Measurements from ENCODE around the gene FOXC2. TPM values are rescaled to one million over a fixed set of nuclear protein-coding genes. Genes with fewer than 3 reads are reported as not detected.
"Not testable (repeated sequence)": the region's sequence is repeated elsewhere in the genome, so short reads cannot be mapped to it uniquely, and the experiment has no call there.

The FOXC2 gene
- total RNA-seq, 1 donor from 2014 or later: 0.42 TPM

DNA sequence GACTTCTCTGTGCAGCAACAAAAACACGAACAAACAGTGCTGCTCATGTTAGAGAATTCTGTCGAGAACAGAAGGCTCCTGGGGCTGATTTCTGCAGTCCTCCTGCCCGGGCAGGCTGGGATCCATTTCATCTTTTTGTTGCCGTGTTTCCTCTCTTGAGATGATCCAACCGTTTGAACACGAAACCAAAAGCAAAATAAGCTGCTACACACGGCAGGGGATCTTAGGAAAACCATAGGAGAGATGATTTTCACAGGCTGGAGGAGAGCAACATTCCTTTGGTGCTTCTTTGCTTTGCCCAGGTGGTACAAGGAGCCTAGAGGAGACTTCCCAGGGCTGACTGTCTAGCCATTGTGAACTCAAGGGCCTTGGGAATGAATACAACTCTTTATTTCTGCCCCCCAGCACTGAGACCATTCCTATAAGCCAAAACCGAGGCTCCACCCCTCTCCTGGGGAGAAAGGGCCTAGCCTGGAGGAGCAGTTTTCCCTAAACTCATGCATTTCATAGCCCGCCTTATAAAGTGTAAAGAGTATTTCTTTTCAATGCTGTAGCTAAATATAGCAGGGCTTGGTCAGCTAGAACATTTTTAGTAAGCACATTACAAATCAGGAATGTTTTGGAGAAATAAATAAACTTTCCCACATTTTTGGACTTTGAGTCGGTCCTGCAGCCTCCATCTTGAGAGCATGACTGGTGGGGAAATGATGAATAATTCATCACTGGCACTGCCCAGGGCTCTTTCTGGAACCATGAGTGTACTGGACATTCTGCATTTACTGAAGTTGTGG, 19.4 kb downstream of the FOXC2 start:
- no peak for DNase-seq (ENCODE audit: low spot score)

- DNase-seq (ENCODE audit: low spot score): no peak
Measured at GRCh38 chr16:86587487-86587886, 20.9 kb downstream of the FOXC2 start.

- not testable (repeated sequence) for DNase-seq (ENCODE audit: low spot score)
Measured at GRCh38 chr16:86587955-86588354, 21.3 kb downstream of the FOXC2 start.

GRCh38 chr16:86590501-86591144, 24.0 kb downstream of the FOXC2 start:
- DNase-seq (ENCODE audit: low spot score): no peak

GRCh38 chr16:86591270-86591669, 24.6 kb downstream of the FOXC2 start:
- no peak for DNase-seq (ENCODE audit: low spot score)

DNA sequence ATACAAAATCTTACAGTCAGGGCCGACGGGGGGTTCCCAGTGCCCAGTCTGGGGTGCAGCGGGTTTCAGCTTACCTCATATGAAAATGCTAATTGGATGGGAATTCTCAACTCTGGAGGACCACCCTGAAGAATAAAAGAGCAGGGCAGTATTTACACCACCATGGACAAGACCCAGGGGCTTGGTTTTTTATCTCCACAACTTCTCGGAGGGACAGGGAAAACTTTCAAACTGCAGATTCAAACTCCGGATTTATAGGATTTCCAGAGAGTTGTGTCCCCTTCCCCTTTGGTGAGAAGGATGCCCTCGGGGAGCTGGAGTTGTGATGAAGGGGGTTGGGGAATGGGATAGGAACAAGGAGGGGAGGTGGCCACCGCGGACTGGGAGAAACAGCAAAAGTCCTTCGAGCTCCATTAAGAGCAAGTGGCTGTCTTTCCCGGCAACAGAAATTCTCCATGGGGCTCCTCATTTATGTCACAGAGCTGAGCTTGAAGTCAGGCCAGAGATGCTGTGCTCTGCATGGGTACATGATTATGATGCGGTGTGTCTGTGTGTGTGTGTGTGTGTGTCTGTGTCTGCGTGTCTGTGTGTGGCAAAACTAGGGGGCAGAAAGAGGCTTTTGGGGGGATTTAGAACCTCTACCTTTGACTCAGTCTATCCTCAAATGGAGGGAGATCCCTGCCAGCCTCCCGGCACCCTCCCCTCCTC, 27.4 kb downstream of the FOXC2 start:
- no peak for DNase-seq (ENCODE audit: low spot score)

DNA sequence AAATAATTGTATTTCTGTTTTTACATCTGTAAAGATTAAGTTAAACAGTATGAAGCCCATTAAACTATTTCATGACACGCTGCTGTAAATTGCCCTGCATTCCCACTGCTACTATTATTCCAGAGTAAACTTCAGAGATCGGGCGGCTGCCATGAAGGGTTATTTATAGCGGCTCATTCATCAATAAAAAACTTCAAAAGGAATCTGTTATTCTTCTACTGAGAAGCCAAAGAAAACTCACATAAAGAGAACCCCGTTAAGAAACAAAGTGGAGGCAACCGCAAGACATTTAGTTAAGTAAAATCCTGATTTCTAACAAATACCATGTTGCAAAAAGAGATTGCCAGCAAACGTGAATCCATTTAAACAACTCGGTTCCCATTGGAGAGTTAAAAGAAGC, 28.1 kb downstream of the FOXC2 start:
- no peak for DNase-seq (ENCODE audit: low spot score)

- no peak for DNase-seq (ENCODE audit: low spot score)
Measured at GRCh38 chr16:86595983-86596605, 29.5 kb downstream of the FOXC2 start.

DNA sequence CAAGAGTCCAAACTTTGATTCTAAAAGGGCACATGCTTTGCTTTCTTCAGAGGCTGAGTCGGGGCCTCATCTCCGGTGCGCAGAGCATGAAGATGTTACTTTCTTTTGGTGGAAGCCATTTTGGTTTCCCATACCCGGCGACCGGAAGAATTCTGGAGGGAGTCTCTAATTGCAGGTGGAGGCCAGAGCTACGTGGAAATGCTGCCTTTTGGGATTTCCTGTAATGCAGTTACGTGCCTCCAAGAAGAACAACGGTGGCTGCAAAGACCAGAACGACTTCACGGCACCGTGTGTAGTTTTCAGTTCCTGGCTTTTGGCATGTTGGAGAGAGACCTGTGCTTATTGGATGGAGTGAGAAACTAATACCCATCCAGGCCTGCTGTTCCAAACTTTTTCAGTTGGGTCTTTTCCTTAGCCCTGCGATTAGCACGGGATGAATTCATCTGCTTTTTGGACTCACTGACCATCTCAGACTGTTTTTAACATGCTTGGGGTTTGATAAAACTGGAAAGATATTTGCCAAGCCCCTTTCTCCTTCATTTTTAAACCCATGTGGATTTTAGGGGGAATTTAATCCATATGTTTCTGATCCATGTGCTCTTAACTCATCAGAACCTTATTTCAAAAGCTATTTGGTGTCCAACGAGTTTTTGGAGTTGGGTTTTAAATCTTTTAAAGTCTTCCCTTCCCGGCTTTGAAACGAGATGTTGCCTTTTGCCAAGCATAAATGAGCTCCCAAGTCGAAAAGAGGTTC, 30.7 kb downstream of the FOXC2 start:
- no peak for DNase-seq (ENCODE audit: low spot score)

- DNase-seq (ENCODE audit: low spot score): no peak
Measured at GRCh38 chr16:86597880-86598606, 31.4 kb downstream of the FOXC2 start.

GRCh38 chr16:86598607-86599565, 32.3 kb downstream of the FOXC2 start:
- DNase-seq (ENCODE audit: low spot score): no peak

- no peak for DNase-seq (ENCODE audit: low spot score)
Measured at GRCh38 chr16:86601356-86601755, 34.7 kb downstream of the FOXC2 start.

DNA sequence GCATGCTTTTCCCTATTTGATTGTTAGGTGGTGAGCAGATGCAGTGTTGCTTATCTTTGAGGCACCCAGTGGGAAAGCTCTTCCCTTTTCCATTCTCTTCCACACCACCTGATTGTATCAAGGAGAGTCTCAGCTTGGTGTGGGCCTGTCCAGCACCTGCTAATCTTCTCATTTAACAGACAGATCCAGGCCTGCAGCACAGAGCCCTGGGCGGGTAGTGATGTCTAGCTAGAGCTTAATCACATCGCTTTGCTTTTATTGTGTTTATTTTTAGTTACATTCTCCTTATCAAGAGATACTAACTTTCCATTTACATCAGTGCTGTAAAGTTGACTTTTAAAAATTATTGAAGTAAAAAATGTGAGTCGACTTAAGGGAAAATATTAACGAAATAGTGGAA, 35.9 kb downstream of the FOXC2 start:
- no peak for DNase-seq (ENCODE audit: low spot score)

DNA sequence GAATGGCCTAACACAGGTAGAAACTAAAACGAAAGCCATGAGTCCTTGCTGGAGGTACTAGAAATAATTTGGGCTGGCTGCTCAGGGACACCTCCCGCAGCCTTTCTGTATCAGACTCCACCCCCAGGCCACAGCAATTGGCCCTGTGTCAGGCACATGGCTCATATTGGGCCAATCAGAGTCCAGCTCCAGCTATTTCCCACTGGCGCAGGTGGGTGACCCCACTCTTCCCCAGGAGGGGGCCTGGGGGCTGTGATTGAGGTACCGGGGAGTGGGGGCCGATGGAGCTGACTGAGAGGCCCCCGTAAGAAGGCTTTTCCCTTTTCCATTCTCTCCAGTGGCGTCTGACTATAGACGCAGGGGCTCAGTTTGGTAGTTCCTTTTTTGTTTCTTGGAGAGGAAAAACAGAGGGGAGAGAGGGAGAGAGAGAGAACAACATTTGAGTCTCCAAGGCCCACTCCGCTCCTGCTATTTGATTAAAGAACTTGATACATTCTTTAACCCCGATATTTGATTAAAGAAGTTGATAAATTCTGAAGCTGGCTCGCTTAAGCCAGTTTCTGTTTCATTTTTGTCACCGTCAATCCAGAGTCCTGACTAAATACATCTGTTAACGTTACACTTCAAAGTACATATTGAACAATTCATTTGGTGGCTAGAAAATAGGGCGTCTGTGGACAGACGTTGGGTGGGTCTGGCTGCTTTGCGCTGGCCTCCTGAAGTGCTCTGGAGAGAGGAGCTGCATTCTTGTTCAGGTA, 38.0 kb downstream of the FOXC2 start:
- no peak for DNase-seq (ENCODE audit: low spot score)

DNA sequence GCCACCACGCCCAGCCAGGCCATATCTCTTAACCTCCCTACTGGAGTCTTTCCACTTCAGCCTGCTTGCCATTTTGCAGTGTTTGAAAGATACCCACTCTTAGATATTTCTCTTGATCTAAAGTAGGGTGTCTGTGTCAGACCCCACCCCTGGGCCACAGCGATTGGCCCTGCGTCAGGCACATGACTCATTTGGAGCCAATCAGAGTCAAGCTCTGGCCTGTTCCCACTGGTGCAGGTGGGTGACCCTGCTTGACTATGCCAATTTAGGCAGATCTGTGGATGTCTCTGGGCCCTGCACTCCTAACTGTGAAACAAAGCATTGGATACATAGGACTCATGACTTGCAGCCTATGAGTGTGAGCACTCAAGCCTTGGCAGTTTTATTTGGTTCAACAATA, 39.3 kb downstream of the FOXC2 start:
- DNase-seq (ENCODE audit: low spot score): no peak

GRCh38 chr16:86608301-86608747, 41.7 kb downstream of the FOXC2 start:
- DNase-seq (ENCODE audit: low spot score): no peak

DNA sequence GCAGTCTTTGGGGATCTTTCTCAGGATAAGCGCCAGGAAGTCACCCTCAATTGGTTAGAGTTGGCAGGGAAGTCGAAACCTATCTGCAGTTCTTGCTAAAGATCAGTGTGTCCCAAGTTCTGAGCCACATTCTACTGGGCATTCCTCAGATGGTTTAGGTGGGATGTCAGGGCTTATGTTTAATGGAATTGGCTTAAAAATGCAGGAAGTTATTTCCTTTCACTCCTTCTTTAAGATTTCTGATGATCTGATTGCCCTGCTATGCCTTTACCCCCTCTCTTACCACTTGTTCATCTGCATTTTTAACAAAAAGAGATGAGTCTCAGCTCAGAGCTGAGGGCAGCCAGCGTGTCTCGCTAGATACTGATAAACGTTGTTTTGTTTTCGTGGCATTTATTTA, 42.5 kb downstream of the FOXC2 start:
- DNase-seq (ENCODE audit: low spot score): no peak

DNA sequence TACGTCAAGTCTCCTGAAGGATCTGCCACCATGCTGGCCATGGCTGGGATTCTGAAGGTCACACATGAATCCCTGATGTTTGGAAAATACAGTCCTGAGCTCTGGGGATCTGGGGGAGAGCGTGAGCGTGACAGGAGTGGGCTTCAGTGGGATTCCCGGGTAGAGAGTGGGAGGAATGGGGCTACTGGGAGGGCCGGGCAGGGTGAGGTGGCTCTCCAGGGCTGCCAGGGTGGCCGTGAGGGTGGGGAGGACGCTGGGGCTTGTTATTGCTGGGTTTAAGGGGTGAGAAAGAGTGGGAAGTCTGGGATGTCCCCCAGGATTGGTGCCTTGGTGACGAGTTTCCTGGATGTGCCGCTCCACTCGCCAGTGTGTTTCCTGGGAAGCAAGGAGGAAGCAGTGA, 43.0 kb downstream of the FOXC2 start:
- no peak for DNase-seq (ENCODE audit: low spot score)
